Choroid plexus epithelial cell (primary cell): ENCODE data around the gene MYH10.

Experiments
- DNase-seq: peaks from one replicate; pipeline ENCODE4 v3.0.0-alpha.2; 2010; ENCODE audit warnings: low read depth
- H3K4me3 ChIP-seq: 2 replicates; pipeline ENCODE4 v1.5.1; 2011; ENCODE audit warnings: low read depth, mild to moderate bottlenecking, control low read depth, low read length, moderate library complexity
- TF ChIP-seq, protein P1 (sequence below): conservative IDR thresholded peaks from 2 replicates; pipeline ENCODE4 v1.5.1; 2011; ENCODE audit warnings: low read depth, mild to moderate bottlenecking, control low read depth, inconsistent platforms, low read length, moderate library complexity

MYH10 gene

DNA sequence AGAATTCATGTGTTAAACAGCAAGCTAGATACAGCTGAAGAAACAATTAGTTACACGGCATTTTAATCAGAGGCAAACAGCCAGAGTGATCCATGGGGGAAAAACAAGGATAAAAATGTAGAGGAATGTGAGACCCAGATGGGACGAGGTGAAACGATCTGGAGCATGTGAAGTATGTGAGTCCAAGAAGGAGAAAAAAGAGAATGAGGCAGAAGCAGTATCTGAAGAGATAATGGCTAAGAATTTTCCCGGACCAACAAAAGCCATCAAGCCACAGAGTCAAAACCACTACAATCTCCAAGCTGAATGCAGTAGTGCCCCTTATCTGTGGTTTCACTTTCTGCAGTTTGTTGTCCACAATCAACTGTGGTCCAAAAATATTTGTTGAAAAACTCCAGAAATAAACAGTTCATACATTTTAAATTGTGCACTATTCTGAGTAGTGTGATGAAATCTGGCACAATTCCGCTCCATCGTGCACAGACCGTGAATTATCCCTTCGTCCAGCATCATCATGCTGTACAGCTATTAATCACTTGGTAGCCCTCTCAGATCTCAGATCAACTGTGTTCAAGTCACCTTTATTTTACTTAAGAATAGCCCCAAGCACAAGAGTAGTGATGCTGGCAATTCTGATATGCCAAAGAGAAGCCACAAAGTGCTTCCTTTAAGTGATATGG lies 18.8 kb downstream of the MYH10 start:
- TF ChIP-seq, protein P1, sequence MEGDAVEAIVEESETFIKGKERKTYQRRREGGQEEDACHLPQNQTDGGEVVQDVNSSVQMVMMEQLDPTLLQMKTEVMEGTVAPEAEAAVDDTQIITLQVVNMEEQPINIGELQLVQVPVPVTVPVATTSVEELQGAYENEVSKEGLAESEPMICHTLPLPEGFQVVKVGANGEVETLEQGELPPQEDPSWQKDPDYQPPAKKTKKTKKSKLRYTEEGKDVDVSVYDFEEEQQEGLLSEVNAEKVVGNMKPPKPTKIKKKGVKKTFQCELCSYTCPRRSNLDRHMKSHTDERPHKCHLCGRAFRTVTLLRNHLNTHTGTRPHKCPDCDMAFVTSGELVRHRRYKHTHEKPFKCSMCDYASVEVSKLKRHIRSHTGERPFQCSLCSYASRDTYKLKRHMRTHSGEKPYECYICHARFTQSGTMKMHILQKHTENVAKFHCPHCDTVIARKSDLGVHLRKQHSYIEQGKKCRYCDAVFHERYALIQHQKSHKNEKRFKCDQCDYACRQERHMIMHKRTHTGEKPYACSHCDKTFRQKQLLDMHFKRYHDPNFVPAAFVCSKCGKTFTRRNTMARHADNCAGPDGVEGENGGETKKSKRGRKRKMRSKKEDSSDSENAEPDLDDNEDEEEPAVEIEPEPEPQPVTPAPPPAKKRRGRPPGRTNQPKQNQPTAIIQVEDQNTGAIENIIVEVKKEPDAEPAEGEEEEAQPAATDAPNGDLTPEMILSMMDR, result no peak
- no peak overlapping the region for H3K4me3 ChIP-seq
- DNase-seq, result peak; percentile 59

DNA sequence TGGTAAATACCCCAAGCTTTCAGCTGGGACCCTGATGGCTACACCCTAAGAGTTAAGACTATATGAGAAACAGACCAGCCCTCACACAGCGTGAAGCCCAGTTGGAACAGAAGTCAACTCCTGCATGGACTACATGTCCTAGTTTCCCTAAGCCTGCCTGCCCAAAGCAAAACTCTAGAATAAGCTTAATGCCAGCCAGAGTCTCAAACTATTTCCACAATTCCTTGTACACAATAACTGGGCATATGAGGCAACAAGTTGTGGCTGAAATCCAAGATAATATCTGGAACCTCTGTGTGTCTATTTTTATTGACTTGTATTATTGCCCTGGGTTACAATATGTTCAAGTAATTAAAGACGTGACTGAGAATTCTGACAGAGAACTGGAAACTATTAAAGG lies 19.4 kb downstream of the MYH10 start:
- TF ChIP-seq, protein P1, result no peak
- no peak for DNase-seq
- H3K4me3 ChIP-seq, result no peak overlapping the region

DNA sequence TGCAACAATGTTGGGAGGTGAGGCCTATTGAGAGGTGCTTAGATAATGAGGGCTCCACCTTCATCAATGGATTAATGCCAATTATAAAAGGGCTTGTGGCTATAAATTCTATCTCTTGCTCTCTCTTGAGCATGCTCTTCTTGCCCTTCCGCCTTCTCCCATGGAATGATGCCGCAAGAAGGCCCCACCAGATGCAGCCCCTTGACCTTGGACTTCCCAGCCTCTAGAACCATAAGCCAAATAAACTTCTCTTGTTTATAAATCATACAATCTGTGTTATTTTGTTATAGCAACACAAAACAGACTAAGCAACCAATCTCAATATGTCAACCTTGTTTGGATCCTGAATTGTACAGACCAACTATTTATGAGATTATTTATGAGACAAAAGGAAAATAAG lies 20.0 kb downstream of the MYH10 start:
- no peak for DNase-seq
- TF ChIP-seq, protein P1, result no peak
- no peak overlapping the region for H3K4me3 ChIP-seq

DNA sequence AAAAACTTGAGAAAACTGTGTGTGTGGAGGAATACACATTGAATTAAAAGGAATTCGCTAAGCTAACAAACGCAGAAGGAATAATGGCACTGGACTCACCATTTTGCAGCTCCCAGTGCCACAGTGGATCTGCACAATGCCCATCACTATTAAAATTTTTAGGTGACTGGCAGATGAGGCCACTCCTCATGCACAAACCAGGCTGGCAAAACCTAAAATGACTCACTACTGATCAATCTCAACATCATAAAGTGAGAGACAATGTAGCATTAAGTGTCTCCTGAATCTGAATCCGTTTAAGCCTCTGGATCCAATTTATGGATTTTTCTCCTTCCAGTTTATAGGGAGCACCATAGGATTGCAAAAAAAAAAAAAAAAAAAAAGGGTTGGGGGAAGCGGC lies 20.6 kb downstream of the MYH10 start:
- no peak overlapping the region for H3K4me3 ChIP-seq
- TF ChIP-seq, protein P1, result no peak
- no peak for DNase-seq

DNA sequence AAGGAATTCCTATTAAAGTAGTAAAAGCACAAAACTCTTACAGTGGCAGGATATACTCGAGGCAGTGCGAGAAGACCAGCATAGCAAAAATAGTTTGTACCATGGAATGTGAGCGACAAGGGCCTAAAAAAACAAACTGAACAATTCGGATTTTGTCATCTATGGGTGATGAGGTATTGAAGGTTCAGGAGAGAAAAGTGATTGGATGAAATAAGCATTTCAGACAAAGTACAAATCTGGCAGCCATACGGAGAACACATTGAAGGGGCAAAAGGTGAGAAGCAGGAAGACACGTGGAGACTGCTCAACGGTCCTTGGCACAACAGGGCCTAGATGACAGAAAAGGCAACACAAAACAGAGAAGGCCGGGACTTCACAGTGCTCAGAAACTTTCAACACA lies 22.5 kb downstream of the MYH10 start:
- no peak overlapping the region for H3K4me3 ChIP-seq
- TF ChIP-seq, protein P1, result no peak
- DNase-seq, result peak; percentile 61

DNA sequence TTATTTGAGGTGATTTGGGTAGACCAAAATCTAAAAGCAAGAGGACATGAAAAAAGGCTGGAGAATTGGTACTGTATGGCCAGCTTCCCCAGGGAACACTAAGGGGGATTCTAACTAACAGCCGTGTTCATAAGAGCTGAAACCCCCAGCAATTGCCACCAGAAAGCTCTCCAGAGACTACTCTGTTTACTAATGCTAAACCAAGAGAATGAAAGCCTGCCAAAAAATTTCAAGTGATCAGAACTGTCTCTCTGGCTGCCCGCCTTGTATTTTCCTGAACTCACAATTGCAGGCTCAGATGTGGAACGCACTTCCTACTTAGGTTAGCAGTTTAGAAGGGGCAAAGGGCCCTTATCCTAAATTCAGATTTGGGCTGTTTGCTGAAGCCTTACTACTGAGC lies 24.1 kb downstream of the MYH10 start:
- TF ChIP-seq, protein P1, result no peak
- no peak for DNase-seq
- no peak overlapping the region for H3K4me3 ChIP-seq

DNA sequence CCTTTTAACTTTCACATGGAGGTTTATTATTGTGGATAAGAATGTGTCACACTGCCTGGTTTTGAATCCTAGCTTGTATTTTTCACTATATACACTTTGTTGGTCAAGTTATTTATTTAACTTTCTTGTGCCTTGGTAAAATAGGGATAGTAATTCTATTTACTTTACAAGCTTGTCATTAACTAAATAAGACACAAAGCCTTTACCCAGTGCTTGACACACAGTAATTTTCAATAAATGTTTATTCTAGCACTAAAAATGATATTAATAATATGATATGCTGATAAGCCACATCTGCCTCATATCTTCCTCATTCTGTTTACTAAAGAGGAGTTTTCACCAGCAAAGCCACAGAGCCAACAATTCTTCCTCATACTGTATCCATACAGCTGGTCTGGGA lies 27.8 kb downstream of the MYH10 start:
- no peak for DNase-seq
- no peak overlapping the region for H3K4me3 ChIP-seq
- TF ChIP-seq, protein P1, result no peak
